Measurements from ENCODE around the gene SAC3D1. TPM values are rescaled to one million over a fixed set of nuclear protein-coding genes. Genes with fewer than 3 reads are reported as not detected.

Gene SAC3D1
- total RNA-seq (2021; fragmentation: NEBNext Ultra II Directional; extraction: Animal tissue kit (Norgen Biotek cat#: 25700)) (19.4 and 23.3 TPM in 2 replicates), polyA plus RNA-seq (2011; rRNA removed) (25.8 and 41.3 TPM in 2 replicates), polyA minus RNA-seq (2011; rRNA and poly(A)+ RNA removed) (3.8 and 5.2 TPM in 2 replicates)
- polyA plus RNA-seq (2011; cell fraction: cytosol; rRNA removed) = 27.5 TPM
- 27.6 TPM for polyA plus RNA-seq (2011; cell fraction: nucleus; rRNA removed)
- 10.1 to 20.1 TPM (median 18.5 TPM) in 4 replicates for polyA plus RNA-seq (2012, experiment 1 of 2)
- polyA plus RNA-seq (2012, experiment 2 of 2) = 13.0 TPM
- polyA plus RNA-seq (2013, experiment 1 of 2) = 16.0 TPM
- polyA plus RNA-seq (2013, experiment 2 of 2) = 15.8 TPM
- polyA minus RNA-seq (2011; cell fraction: cytosol; rRNA and poly(A)+ RNA removed) = 14.0 TPM
- 11.7 TPM for polyA minus RNA-seq (2011; cell fraction: nucleus; rRNA and poly(A)+ RNA removed)
- long read RNA-seq, experiment 1, transcript SAC3D1-201 (2 exons, 1,566 nt) = major isoform, 18 of 30 reads
- long read RNA-seq, experiment 1, partial matches to known transcripts = 0 of 30 reads
- long read RNA-seq, experiment 1, other reads (novel, unspliced or antisense) = 9 of 30 reads
- long read RNA-seq, experiment 2 = 0 reads

- Histone ChIP-seq H4K8ac (ENCODE audit: extremely low read depth, insufficient read depth, low read length) (peak within 1 kb of the TSS; percentile 96), H3K14ac (ENCODE audit: insufficient read length) (no peak within 1 kb of the TSS), H3K9me3 (ENCODE audit: insufficient read depth in 2 of 2, low read depth in 1 of 2, low read length in 1 of 2) (no peaks in the 10 kb centered on the region), H2BK15ac (ENCODE audit: low read length) (no peak within 1 kb of the TSS), H3K4me2 (ENCODE audit: insufficient read depth in 1 of 2, low read depth in 2 of 2, low read length in 2 of 2) (peak within 1 kb of the TSS; percentile 63 to 90), H3K79me1 (ENCODE audit: low read depth, low read length) (peaks cover 2% of the 10 kb centered on the region), H3K27ac (ENCODE audit: low read depth, low read length) (peak within 1 kb of the TSS; percentile 85; the same call in 1 of the 2 replicates), H3K27me3 (replicated peaks in 1 of 4; ENCODE audit: control insufficient read depth in 3 of 4, extremely low read depth in 1 of 4, insufficient read depth in 3 of 4, low read length in 3 of 4) (no peaks in the 10 kb centered on the region), H3K9ac (replicated peaks in 1 of 4; ENCODE audit: extremely low read depth in 1 of 4, low read depth in 3 of 4, low read length in 3 of 4) (peak within 1 kb of the TSS; percentile 86 to 94 (median 92)), H3K23me2 (ENCODE audit: low read depth, low read length) (no peaks in the 10 kb centered on the region; the same call in 1 of the 2 replicates), H3K79me2 (ENCODE audit: control insufficient read depth in 1 of 2, insufficient read depth in 2 of 2, low read length in 2 of 2) (peaks cover 0 to 16% of the 10 kb centered on the region in 2 experiments; a peak in 2 of 4 replicates), H3K4ac (replicated peaks; ENCODE audit: insufficient read length, low read depth, low read length) (peak within 1 kb of the TSS; percentile 78), H2BK120ac (replicated peaks; ENCODE audit: low read depth, low read length) (no peak within 1 kb of the TSS), H3K4me3 (ENCODE audit: extremely low read depth in 1 of 4, insufficient read depth in 2 of 4, low read depth in 3 of 4, low read length in 4 of 4) (peak within 1 kb of the TSS; percentile 48 to 93 (median 80)), H2BK20ac (ENCODE audit: low read length) (no peak within 1 kb of the TSS), H2AFZ (ENCODE audit: low read length) (peak within 1 kb of the TSS; percentile 71; the same call in 1 of the 2 replicates), H4K5ac (ENCODE audit: insufficient read length, low read depth, low read length) (peak within 1 kb of the TSS; percentile 74), H4K20me1 (replicated peaks in 1 of 2; ENCODE audit: control insufficient read depth in 1 of 2, insufficient read depth in 2 of 2, low read length in 2 of 2) (peaks cover 10 to 13% of the 10 kb centered on the region in 2 experiments), H3K23ac (ENCODE audit: insufficient read length) (no peak within 1 kb of the TSS), H2BK12ac (ENCODE audit: low read depth, low read length) (peak within 1 kb of the TSS; percentile 12; the same call in 1 of the 2 replicates), H3K36me3 (ENCODE audit: control insufficient read depth in 2 of 4, insufficient read depth in 4 of 4, low read length in 3 of 4) (peaks cover 3 to 12% (median 6%) of the 10 kb centered on the region in 4 experiments; a peak in 4 of 8 replicates), H2AK5ac (ENCODE audit: low read depth, low read length) (no peak within 1 kb of the TSS), H4K91ac (replicated peaks; ENCODE audit: insufficient read length, low read length) (no peak within 1 kb of the TSS), H3K4me1 (replicated peaks in 1 of 4; ENCODE audit: control insufficient read depth in 3 of 4, insufficient read depth in 4 of 4, low read length in 3 of 4) (no peaks in the 10 kb centered on the region; a peak in 2 of 7 replicates), H2BK5ac (ENCODE audit: low read depth, low read length) (peak within 1 kb of the TSS; percentile 98), H3K18ac (ENCODE audit: extremely low read depth, low read length) (peak within 1 kb of the TSS; percentile 93), H3K56ac (replicated peaks; ENCODE audit: insufficient read length, low read depth, low read length) (peak within 1 kb of the TSS; percentile 83)
- DNase-seq (ENCODE audit: low read depth in 1 of 2, low spot score in 2 of 2) (peak; percentile 80 to 94), FAIRE-seq (peak; percentile 66)
- 3% methylated on average over 63 of the region's 91 CpGs; no CpG with 5 or more reads in 1 of the 2 experiments for WGBS, 2 experiments (ENCODE audit: extremely low coverage in 1 of 2, insufficient coverage in 1 of 2, insufficient read length in 1 of 2, insufficient replicate concordance in 2 of 2, low coverage in 1 of 2, low lambda C conversion rate in 2 of 2, missing lambda C conversion rate in 1 of 2)
- ChIA-PET CTCF (ENCODE audit: partially characterized antibody) (interaction anchor here (1.0 to 4.2 kb wide), 9 partner anchors 9 to 156 kb away, joined by 3 to 12 read pairs (median 3); partner anchors contain the start of genes ARL2 and CDCA5), POLR2A (ENCODE audit: partially characterized antibody) (interaction anchor here (0.6 to 3.5 kb wide), 19 partner anchors 9 to 252 kb away, joined by 3 to 10 read pairs (median 4); partner anchors contain the start of genes ARL2, CDCA5, MEN1 and SNX15)
- TF ChIP-seq HDAC2 (IDR thresholded peaks at IDR 0.05; ENCODE audit: borderline replicate concordance in 1 of 2, low read depth in 2 of 2, low read length in 2 of 2) (0 out of 4 replicates have a peak, but pooled peaks of 1 of the 2 experiments have one; percentile 51), NANOG (IDR thresholded peaks at IDR 0.05; ENCODE audit: insufficient read depth, low read depth, low read length, poor library complexity, severe bottlenecking) (no peak), TAF1 (IDR thresholded peaks at IDR 0.05; ENCODE audit: low read depth, low read length) (peak; percentile 60), POLR2AphosphoS5 (IDR thresholded peaks at IDR 0.05; ENCODE audit: low read depth, low read length) (peak; percentile 67), TCF12 (IDR thresholded peaks at IDR 0.05; ENCODE audit: low read depth, low read length) (no peak), BACH1 (IDR thresholded peaks at IDR 0.05; ENCODE audit: low read length) (peak; percentile 25; the same call in 1 of the 2 replicates), TBP (IDR thresholded peaks at IDR 0.05; ENCODE audit: low read depth, low read length) (peak; percentile 45; the same call in 1 of the 2 replicates), EP300 (IDR thresholded peaks at IDR 0.05; ENCODE audit: borderline replicate concordance in 1 of 2, low read depth in 2 of 2, low read length in 2 of 2) (no peak)
These were observed at the start of gene SAC3D1 for GRCh38 chr11:65040847-65041622. TSS of gene SAC3D1 (plus strand) at chr11:65041210. CDS start at chr11:65041293, 83 bp downstream.
